HG03280 (cell line): ENCODE measurements around the gene TAL1.

Experiments
- ATAC-seq: cut with Tn5 transposase; IDR thresholded peaks from one replicate; pipeline ENCODE4 v1.9.1; 2021; ENCODE audit warnings: mild to moderate bottlenecking, moderate library complexity; ENCODE audit not compliant: unreplicated experiment

The TAL1 gene

DNA sequence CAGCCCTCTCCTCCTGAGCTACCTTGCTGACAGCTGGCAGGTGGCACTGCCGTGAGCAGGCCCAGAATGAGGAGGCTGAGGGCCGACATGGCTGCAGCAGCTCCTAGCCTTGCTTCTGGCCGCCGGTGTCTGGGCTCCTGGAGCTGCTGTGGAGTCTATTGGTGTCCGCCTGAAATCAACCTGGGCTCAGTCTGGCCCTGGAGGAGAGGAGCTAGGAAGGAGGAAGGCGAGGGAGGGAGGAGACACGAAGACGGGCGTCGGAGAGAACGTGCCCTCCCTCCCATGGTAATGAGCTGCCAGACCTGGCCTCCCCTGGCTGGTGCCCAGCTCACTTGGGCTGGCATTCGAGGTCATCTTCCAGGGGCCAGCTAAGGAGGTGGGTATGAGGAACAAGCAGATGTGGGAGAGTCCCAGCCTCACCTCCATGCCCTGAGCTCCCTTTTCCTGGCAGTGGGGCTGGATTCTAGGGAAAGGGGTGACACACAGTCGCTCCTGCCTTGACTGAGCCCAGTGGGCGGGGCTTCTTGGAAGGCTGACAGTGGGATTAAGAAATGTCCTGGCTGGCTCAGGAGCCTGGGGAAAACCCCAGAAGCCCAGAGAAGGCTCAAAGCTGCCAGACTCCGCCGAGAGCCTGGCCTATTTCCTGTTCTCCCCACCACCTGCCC lies 42.0 kb downstream of the TAL1 start, which contains the start of gene PDZK1IP1:
Gene PDZK1IP1 (minus strand): TSS at position 193 of the 665 bp plus-strand sequence. CDS start 104 bp downstream, at position 89.
- ATAC-seq: no peak

DNA sequence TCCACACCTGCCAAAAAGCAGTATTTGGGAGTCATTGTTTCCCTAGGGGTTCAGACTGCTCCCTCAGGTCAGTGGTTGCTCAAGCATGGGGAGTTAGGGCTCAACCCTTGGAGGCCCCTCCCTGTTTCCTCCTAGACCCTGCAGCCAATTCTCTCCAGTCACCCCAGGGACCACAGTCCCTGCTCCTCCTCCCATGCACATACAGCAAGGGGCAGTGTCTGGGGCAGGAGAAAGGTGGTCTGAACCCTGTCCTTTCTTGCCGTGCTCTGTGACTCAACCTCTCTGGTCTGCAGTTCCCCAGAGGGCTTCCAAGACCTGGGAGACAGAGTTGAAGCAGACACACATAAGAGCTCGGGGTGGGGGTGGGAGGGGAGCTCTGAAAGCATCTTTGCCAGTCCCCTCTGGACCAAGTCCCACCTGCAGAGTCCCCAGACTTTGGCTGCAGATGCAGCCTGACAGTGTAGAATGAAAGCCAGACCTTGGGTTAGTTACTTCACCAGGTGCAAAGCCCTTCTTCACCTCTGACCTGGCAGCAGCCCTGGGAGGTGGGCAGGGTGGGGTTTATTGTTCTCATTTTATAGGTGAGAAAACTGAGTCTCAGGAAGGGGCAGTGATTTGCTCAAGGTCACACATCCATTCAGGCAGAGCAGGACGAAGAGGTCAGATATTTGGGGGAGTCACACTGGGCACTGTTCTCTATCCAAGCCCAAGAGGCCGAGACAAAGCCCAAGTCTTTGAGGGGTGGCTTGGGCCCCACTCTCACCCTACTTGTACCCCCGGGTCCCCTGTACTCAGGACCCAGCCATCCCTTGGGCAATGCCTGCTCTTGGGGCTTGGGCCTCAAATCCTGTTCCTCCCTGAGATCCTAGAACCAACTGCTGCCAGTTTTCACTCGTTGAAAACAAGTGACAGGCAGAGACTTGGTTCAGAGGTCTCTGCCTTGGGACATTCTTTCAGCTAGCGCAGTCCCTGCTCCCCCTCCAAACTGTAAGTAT lies 42.9 kb downstream of the TAL1 start:
- ATAC-seq: no peak

DNA sequence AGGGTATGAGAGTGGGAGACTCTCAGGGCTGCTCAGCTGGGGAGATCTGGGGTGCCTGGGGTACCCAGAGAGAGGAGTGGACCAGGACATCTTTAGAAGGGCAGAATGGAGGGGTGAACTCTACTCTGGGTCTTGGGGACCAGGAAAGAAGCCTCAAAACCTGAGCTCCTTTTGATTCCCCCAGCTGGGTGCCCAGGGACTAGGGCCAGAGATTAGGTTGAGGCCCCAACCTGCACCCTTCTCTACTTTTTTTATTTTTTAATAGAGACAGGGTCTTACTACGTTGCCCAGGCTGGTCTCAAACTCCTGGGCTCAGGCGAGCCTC lies 44.1 kb downstream of the TAL1 start:
- ATAC-seq: no peak

DNA sequence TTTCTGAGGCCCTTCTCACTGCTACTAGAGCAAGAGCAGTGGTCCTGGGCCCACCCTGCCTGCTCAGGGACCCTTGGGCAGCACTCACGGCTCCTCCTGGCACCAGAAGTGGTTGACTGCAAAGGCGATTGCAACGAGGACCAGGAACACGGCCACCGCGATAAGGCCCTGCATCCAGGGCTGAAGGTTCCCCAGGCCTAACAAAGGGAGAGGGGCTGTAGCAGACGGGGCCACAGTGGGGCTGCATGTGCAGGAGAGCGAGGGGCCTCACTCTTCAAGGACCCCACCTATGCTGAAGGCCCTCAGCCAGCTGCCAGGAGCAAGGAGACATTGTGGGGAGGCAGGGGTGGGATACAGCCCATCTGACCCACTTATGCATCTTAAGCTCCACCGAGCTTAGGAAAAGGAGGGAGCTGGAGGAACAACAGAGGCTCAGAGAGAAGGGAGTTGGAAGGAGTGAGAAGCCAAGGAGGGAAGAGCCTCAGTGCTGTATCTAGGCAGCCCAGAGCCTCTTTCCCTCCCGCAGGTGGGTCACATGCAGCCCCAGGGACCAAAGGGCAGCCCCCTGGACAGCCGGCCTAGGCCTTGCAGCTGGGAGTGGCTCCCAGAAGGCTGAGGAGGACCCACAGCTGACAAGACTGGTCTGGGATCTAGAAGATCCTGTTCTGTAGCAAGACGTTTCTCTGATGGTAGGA lies 44.6 kb downstream of the TAL1 start:
- ATAC-seq: no peak

DNA sequence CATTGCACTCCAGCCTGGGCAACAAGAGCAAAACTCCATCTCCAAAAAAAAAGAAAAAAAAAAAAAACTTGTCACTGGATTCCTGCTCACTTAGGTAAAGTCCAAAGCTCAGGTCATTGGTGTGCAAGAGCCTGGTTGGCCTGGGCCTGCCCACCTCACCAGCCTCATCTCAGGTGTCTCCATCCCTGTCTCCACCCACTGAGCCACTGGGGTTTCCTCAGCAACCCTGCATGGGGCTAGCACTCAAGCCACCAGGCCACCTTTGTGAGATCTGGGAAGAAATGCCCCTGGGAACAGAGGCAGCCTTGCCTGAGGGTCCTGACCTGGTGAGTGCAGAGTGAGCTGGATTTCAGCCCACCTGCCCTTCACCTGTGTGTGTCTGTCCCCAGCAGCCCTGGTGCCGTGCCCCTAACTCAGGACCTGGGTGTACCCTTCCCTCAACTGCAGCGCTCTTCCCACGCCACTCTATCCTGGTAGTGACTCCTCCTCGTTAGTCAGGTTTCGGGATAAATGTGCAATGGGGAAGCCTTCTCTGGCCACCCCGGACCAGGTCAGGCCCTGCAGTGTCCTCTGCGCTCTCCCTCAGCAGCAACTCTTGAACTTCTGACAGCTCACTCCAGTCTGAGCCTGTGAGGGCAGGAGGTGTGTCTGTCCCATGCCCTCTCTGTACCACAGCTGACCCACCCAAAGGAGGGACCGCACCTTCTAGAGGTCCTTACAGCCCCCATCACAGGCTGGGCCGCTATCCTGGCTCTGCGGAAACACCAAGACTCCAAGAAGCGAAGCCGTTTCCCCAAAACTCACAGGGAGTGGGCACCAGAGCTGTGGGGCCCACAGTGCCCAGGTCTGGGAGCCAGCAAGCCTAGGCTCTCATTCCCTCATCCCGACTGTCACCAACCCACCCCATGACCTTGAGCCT lies 45.5 kb downstream of the TAL1 start:
- ATAC-seq: no peak

DNA sequence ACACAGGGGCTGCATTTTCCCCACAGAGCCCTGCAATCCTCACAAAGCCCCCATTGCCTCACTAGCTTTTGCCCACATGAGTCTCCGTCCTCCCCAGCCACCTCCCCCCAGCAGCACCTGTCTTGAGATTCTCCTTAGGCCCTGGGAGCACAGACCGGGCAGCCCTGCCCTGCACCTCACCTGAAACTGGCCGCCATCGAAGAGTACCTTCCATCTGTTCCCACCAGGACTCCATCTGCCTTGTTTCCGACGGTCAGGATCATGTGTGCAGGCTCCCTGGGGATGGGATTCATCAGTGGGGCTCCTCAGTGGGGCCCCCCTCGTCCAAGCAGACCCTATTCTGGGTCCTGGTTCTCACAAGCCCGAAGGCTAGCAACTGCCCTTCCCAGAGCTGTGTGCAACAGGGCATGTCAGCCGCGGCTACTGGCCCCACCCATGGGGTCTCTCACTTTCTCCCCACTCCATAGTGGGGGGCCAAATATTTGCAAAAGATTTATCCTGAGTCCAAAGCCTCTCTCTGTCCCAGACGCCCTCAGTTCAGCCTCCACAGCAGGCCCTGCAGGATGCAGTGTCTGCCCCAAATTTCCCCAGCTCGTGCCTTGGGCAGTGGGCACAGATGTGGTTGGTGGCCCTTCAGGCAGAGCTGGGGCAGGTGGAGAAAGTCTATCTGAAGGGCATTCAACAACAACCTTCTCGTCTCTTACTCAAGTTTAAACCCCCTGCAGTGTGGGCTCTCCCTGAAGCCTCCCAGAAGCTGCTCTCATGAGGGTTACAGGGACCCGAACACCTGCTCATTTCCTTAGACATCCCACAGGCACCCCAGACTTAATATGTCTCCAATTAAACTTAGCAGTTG lies 47.0 kb downstream of the TAL1 start:
- ATAC-seq: no peak

DNA sequence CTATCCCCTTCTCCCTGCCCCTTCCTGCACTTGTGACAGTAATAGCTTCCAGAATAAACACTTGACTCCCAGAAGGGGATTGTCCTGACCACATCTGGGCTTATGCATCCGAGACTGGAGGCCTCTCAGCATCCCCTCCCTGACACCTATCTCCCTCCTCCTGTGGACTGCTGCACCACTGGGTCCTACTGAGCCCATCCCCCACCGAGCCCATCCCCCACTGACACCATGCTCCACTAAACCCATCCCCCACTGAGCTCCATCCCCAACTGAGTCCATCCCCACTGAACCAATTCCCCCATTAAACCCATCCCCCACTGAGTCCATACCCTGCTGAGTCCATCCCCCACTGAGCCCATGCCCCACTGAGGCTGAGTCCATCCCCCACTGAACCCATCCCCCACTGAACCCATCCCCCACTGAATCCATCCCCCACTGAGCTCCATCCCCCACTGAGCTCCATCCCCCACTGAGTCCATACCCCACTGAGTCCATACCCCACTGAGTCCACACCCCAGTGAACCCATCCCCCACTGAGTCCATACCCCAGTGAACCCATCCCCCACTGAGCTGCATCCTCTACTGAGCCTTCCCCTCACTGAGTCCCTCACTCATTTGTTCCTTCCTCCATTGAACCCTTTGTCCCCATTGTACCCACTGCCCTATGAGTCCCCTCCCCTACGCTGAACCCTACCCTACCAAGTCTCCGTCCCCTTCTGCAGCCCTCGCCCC lies 47.8 kb downstream of the TAL1 start:
- ATAC-seq: no peak

DNA sequence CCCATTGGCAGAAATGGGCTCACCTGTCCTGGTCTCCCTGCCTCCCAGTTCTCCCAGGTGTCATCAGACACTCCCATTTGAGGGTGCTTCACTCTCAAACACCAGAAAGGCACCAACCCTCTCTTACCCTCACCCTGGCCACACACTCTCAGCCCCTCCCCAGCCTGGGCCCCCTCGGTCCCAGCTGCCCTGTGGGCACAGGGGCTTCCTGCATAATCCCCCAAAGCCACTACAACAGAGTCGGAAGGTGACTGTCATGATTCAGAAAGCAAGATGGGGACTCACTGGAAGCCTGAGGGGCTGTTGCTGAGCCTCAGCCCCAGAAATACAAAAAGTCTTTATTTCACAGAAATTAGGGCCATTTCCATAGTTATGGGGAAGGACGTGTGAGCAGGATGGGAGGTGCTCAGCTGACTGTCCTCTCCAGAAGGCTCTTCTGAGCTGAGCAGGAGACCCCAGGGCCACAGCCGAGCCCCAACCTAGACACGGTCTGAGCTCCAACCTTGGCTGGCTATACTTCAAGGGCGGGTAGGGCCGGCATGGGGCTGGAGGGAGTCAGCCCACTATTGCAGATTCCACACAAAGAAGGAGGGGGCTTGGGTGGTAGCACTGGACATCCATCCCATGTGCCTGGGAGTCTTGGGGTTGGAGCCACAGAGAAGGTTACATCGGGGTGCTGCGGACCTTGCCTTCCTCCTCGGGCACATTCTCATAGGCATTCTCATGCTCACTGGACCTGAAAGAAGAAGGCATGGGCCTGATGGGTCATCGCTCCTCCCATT lies 48.5 kb downstream of the TAL1 start:
- no peak for ATAC-seq

DNA sequence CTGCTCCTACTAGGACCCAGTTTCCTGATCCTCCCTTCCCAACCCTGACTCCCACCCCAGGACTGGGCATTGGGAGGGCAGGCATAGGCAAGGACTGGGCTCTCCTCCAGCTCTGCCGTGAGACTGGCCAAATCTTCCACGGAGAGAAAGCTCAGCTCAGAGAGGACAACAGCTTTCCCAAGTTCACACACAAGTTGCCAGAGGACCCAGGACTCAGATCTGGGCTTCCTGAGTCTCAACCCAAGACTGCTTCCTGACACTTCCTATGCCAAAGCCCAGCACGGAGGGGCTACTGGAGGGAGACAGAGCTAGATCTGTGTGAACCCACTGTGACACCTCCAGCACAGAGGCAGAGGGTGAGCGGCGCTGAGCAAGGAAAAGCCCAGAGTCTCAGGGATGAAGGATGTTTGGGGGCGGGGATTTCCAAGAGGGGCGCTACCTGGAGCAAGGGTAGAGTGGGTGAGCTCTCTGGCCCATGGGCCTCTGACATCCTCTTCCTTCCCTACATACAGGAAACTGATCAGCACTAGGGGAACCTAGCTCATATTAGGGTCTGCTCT lies 49.3 kb downstream of the TAL1 start:
- ATAC-seq: no peak

DNA sequence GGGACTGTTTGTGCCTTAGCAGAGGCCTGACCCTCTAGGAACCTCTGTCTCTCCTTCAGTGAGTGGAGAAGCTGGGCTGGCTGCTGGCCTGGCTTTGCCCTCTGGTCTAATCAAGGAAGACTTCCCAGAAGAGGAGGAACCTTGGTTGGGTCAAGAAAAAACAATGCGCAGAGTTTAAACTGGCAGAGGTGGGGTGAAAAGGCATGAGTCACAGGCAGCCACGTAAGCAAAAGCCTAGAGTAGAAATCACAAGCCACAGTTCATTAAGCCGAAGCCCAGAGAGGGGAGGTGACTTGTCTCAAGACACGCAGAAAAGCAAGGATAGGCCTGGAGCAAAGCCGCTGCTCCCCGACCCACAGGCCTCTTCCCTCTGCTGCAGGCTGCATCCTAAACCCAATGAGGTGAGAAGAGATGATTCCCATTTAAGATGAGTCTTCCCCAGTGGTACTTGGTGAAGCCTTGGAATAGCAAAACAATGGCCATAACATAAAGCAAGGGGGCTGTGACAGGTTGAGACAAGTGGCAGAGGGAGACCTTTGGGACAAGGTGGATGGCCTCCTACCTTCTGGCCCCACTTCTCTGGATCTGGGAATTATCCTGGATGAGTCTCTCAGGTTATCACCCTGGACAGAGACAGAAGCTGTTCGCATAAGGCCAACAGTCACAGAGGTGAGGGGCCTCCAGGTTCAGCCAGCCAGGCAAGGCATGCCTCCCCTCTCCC lies 49.9 kb downstream of the TAL1 start:
- no peak for ATAC-seq

DNA sequence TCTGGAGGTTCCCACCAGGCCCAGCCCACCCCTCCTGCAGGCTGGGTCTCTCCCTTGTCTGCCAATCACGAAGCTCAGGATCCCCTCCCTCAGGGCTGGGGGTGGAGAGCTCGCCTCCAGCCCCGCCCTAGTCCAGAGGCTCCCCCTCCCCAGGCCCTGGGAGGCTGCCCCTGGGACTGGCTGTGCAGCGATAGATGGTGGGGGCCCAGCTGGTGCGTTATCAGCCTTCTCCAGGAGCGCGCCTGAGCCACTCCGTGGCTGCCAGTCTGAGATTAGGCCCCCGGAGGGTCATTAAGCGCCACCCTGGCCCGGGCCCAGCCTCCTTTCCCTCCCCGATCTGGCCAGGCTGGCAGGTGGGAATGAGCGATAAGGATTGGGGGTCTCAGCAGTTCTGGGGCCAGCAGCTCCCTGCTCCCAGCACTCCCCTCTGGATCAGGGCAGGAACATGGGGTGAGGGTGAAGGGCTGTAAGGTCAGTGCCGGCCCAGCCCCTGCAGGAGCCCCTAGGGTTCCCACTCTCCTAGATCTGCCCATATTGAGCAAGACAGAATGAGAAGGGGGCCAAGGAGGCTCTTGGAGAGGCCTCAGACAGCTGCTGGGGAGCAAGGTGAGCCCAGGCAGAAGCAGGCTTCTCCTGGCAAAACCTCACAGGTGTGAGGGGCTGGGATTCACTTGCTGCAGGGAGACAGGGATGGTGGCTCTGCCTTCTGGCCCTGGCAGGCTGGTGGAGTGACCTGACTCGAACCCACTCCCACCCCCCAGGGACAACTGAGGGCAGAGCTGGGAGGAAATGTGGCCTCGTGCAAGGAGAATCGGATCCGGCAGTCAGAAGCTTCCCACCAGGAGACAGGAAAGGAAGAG lies 50.7 kb downstream of the TAL1 start:
- no peak for ATAC-seq

DNA sequence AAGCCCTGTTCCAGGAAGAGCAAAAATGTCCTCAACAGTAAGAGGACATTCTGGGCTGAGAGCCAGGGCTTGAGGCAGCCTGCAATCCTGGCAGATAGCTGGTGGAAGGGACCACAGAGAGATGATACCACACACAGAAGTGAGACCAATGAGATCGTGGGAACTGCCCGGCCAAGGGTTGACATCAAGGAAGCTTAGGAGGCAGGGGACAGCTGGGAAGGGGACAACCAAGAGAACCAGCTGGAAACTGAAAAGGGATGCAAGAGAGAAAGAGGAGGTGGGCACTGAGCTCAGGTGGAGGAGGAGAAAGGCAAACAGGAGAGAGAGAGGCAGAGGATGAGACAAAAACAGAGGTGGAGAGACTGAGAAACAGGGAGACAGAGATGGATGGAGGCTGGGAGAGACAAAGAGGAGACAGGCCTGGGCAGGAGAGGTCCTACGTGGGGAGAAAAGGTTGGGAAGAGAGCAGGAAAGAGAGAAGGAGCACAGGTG lies 51.4 kb downstream of the TAL1 start:
- no peak for ATAC-seq

DNA sequence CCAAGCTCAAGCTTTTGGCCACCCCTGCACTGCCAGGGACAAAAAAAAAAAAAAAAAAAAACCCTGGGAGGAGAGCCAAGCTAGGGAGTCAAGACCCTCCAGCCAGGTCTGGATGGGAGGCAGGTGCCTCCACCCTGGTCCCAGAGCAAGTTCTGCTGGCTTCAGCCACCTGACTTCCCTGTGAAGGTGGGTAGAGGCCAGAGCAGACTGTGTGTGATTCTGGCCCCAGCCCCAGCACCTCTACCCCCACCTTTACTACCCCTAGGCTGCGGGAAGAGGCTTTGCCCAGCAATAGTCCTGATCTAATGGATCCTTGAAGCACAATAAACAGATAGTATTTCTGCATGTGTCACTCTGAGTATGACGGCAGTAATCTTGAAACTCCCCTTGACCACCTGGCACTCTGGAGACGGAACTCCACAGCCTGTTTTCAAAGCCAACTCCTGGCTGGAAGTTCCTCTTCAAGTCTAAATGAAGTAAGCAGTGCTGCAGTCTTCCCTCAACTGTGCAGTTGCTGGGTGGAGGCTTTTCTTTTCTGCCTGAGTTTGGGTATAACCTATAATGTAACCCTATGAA lies 51.9 kb downstream of the TAL1 start:
- ATAC-seq: no peak

DNA sequence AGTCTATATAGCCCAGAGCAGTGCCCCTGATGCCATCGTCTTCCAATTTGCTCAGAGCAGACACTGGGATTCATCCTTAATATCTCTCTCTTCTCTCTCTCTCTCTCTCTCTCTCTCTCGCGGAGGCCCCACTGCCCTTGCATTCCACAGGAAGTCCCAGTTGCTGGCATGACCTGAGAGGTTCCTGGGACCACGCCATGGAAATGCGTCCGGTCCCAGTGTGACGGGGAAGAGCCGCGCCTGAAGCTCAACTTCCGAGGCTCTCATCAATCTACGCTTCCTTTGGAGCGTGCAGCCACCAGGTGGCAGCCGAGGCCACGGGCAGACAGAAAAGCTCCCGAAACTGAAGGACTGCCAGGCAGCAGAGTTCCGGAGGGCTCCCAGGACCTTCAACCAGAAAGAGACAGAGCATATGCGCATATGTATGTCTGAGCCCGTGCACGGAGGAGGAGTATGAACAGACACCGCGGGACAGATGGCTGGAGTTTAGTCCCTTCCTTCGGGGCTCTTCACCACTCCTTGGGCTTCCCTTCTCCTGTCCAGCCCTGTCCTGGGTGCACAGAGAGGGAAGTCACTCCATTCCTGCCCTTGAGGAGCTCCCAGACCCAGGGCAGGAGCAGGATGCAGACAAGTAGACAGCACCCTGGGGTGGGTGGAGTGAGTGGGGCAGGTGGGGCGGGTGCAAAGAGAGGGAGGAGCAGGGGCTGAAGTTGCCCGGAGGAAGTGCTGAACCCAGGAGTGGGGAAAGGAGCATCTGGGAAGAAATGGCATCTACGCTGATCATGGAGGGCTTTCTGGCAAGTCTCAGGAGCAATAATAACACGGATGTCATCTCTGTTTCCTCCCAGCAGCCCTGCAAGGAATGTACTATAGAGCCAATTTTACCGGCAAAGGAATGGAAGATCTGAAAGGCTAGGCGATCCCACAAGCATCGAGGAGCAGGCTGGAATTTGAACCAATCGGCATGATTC lies 52.7 kb downstream of the TAL1 start:
- peak; percentile 84 for ATAC-seq

DNA sequence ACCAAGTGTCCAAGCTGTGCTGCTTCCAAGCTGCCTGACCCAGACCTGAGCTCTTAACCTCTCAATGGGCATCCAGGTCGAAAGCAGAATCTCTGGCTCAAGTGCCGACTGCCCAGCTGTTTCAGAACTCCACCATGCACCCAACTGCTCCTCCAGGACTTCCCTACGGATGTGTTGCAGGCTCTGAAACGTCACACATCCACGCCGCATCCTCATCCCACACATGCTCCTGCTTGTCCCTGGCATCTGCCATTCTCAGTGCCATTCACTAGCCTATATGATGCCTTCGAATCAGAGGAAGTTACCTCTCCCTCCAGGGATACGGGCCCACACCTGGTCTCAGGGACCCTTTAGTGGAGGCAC lies 53.4 kb downstream of the TAL1 start:
- no peak for ATAC-seq
